Activated T-cell treated with anti-CD3 and anti-CD28 coated beads for 4 hours (primary cell): ENCODE results near the gene PARD3B.

Experiments used
- DNase-seq: peaks from one replicate; pipeline ENCODE4 v3.0.0-alpha.2; 2020

Gene PARD3B

GRCh38 chr2:205642599-205643356 is 1097.5 kb downstream of the PARD3B start:
- no peak for DNase-seq

GRCh38 chr2:205643391-205643885 is 1098.2 kb downstream of the PARD3B start:
- no peak for DNase-seq

- DNase-seq = no peak
Observed at GRCh38 chr2:205644018-205644417, 1098.7 kb downstream of the PARD3B start.

GRCh38 chr2:205646680-205647079 is 1101.4 kb downstream of the PARD3B start:
- no peak for DNase-seq

GRCh38 chr2:205650450-205650849 is 1105.2 kb downstream of the PARD3B start:
- DNase-seq = no peak

- DNase-seq = no peak
Observed at GRCh38 chr2:205650931-205651330, 1105.7 kb downstream of the PARD3B start.

GRCh38 chr2:205651719-205652118 is 1106.4 kb downstream of the PARD3B start:
- DNase-seq = no peak

GRCh38 chr2:205654878-205655605 is 1109.8 kb downstream of the PARD3B start:
- no peak for DNase-seq

- no peak for DNase-seq
Observed at GRCh38 chr2:205655779-205656456, 1110.6 kb downstream of the PARD3B start.

- no peak for DNase-seq
Observed at GRCh38 chr2:205656461-205656860, 1111.2 kb downstream of the PARD3B start.

- no peak for DNase-seq
Observed at GRCh38 chr2:205656941-205657340, 1111.7 kb downstream of the PARD3B start.

- DNase-seq = no peak
Observed at GRCh38 chr2:205657579-205657978, 1112.3 kb downstream of the PARD3B start.

- DNase-seq = no peak
Observed at GRCh38 chr2:205658068-205658467, 1112.8 kb downstream of the PARD3B start.

GRCh38 chr2:205658572-205658971 is 1113.3 kb downstream of the PARD3B start:
- no peak for DNase-seq

GRCh38 chr2:205659922-205660321 is 1114.6 kb downstream of the PARD3B start:
- DNase-seq = no peak

GRCh38 chr2:205660521-205661124 is 1115.3 kb downstream of the PARD3B start:
- peak; percentile 40 for DNase-seq

- DNase-seq = no peak
Observed at GRCh38 chr2:205661281-205661680, 1116.0 kb downstream of the PARD3B start.

- DNase-seq = no peak
Observed at GRCh38 chr2:205662206-205662965, 1117.1 kb downstream of the PARD3B start.

GRCh38 chr2:205665791-205666190 is 1120.5 kb downstream of the PARD3B start:
- DNase-seq = no peak
